Ishikawa (cell line): ENCODE data around the gene IPO9.

Experiments used
- CEBPB ChIP-seq: IDR thresholded peaks from 2 replicates; pipeline ENCODE4 v1.6.1; 2012
- CREB1 ChIP-seq: IDR thresholded peaks from 2 replicates; pipeline ENCODE4 v1.6.1; 2012; ENCODE audit warnings: low read depth
- EGR1 ChIP-seq: IDR thresholded peaks from 2 replicates; pipeline ENCODE4 v1.6.1; 2012
- EP300 ChIP-seq: IDR thresholded peaks from 2 replicates; pipeline ENCODE4 v1.6.1; 2012; ENCODE audit warnings: borderline replicate concordance
- FOXM1 ChIP-seq: IDR thresholded peaks from 2 replicates; pipeline ENCODE4 v1.6.1; 2012; ENCODE audit warnings: low read depth, borderline replicate concordance
- MAX ChIP-seq: IDR thresholded peaks from 2 replicates; pipeline ENCODE4 v1.6.1; 2012
- NFIC ChIP-seq: IDR thresholded peaks from 2 replicates; pipeline ENCODE4 v1.6.1; 2012
- RAD21 ChIP-seq: IDR thresholded peaks from 2 replicates; pipeline ENCODE4 v1.6.1; 2012; ENCODE audit warnings: low read depth
- REST ChIP-seq: IDR thresholded peaks from 2 replicates; pipeline ENCODE4 v1.6.1; 2012; ENCODE audit warnings: low read depth, mild to moderate bottlenecking
- TAF1 ChIP-seq: IDR thresholded peaks from 2 replicates; pipeline ENCODE4 v1.6.1; 2012; ENCODE audit warnings: low read depth, mild to moderate bottlenecking
- TCF12 ChIP-seq: IDR thresholded peaks from 2 replicates; pipeline ENCODE4 v1.6.1; 2012; ENCODE audit warnings: low read depth
- TEAD4 ChIP-seq: IDR thresholded peaks from 2 replicates; pipeline ENCODE4 v1.6.1; 2012
- USF1 ChIP-seq: IDR thresholded peaks from 2 replicates; pipeline ENCODE4 v1.6.1; 2012
- YY1 ChIP-seq: IDR thresholded peaks from 2 replicates; pipeline ENCODE4 v1.6.1; 2012; ENCODE audit warnings: low read depth
- ZBTB7A ChIP-seq: IDR thresholded peaks from 2 replicates; pipeline ENCODE4 v1.6.1; 2012; ENCODE audit warnings: low read depth

Gene IPO9

GRCh38 chr1:201861448-201861847, 32.5 kb downstream of the IPO9 start:
- TF ChIP-seq REST = no peak
- no peak for TF ChIP-seq CREB1
- TF ChIP-seq YY1 = no peak
- no peak for TF ChIP-seq TCF12
- TF ChIP-seq NFIC = no peak
- TF ChIP-seq EP300 = no peak
- TF ChIP-seq USF1 = no peak
- TF ChIP-seq TEAD4 = no peak
- TF ChIP-seq FOXM1 = no peak
- no peak for TF ChIP-seq MAX
- TF ChIP-seq TAF1 = no peak
- no peak for TF ChIP-seq ZBTB7A
- TF ChIP-seq EGR1 = no peak
- TF ChIP-seq RAD21 = no peak
- TF ChIP-seq CEBPB = no peak

GRCh38 chr1:201870397-201870796, 41.4 kb downstream of the IPO9 start:
- TF ChIP-seq FOXM1 (no peak), CREB1 (no peak), NFIC (no peak), EP300 (no peak), TEAD4 (no peak), REST (no peak), USF1 (no peak), TCF12 (no peak), RAD21 (no peak), YY1 (no peak)

- TF ChIP-seq CREB1 (no peak), TCF12 (no peak), CEBPB (no peak), USF1 (no peak), ZBTB7A (no peak), TAF1 (no peak), FOXM1 (no peak), RAD21 (no peak), YY1 (no peak), TEAD4 (no peak), EP300 (no peak), EGR1 (no peak), REST (no peak), MAX (no peak), NFIC (no peak)
Observed at GRCh38 chr1:201874672-201875071, 45.7 kb downstream of the IPO9 start.

GRCh38 chr1:201876148-201876818, 47.3 kb downstream of the IPO9 start:
- TF ChIP-seq TAF1 (no peak), NFIC (no peak), CEBPB (no peak), EP300 (no peak), USF1 (no peak), REST (no peak), TCF12 (no peak), CREB1 (no peak), MAX (no peak), FOXM1 (no peak), YY1 (no peak), EGR1 (no peak), RAD21 (no peak), TEAD4 (no peak), ZBTB7A (no peak)
